Stimulated activated CD4-positive, alpha-beta T cell treated with anti-CD3 and anti-CD28 coated beads, Interleukin-1b, Interleukin-23, amount 100 ng/mL, for 24 hours (primary cell): ENCODE data around the gene ATAD3B.
"Not testable (repeated sequence)": the region's sequence is repeated elsewhere in the genome, so short reads cannot be mapped to it uniquely, and the experiment has no call there.

Experiments used
- DNase-seq, 4 experiments: peaks; one replicate each; pipeline ENCODE4 v3.0.0-alpha.2; 2020; ENCODE audit warnings: low read depth in 4 of 4, low spot score in 1 of 4

The ATAD3B gene

DNA sequence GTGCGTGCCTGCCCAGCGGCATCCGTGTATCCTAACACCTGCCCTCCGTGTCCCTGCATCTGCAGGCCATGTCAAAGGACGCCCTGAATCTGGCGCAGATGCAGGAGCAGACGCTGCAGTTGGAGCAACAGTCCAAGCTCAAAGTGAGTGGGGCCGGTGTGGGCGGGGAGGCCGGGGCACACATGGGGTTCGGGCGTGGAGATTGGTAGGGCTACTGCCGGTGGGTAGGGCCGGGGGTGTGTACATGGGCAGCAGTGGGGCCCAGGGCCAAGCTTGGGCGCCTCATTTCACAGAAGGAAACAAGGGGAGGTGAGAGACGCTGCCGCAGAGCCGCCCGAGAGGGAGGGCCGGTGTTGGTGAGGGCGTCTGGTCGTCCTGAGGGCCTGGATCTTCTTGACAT is 20.9 kb upstream of the ATAD3B start:
- DNase-seq: not testable (repeated sequence)

DNA sequence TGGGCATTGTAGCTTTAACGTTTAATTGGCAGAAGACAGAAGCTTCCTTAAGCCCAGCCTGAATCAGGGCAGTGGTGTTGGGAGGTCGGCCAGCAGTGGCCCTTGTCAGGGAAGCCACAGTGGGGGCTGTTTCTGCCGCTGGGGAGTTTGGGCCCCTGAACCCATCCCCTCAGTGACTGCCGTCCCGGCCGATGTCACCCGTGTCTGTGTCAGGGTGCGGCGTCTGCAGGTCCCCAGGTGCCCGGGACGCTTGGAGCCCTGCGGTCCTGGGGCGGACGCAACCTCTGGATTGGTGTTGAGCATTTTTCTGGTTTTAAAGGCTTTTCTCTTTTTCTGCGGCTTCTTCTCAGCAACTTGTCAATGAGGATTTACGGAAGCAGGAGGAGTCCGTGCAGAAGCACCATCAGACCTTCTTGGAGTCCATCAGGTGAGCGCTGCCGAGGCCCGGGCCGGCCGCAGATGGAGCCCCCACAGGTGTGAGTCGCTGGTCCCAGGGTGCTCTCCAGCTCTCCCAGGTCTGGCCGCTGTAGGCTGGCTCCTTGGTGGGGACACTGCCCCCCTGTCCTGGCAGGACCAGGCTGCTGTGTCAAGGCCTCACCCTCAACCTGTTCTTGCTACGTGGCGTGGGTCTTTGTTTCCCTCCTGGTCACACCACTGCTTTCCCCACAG is 19.7 kb upstream of the ATAD3B start:
- DNase-seq: no peak

DNA sequence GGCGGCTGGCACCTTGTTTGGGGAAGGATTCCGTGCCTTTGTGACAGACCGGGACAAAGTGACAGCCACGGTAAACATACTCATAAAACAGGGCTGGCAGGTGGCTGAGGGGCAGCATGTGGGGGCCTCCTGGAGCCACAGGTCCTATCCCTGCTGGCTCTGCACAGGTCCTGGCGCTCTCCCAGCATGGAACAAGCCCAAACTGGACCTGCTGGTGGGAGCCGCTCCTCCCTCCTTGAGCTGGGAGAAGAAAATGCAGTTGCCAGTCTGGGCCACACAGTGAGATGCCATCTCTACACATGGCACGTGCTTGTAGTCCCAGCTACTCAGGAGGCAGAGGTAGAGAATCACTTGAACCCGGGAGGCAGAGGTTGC is 19.2 kb upstream of the ATAD3B start:
- DNase-seq: not testable (repeated sequence)

DNA sequence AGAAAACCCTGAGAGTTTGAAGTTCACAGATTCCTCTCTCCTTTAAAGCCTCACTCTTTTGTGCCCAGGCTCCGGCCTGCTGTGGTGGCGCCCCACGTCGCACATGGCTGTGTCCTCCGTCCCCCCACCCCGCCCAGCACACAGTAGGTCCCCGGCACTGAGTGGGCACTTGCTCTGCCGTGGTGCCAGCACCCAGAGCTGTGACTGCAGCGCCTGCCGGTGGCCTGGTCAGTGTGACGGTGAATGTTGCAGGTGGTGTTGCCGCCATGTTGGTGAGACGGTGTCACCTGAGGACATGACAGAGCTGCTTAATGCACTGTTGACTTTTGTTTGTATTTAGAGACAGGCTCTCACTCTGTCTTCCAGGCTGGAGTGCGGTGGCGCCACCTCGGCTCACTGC is 18.7 kb upstream of the ATAD3B start:
- no peak for DNase-seq

DNA sequence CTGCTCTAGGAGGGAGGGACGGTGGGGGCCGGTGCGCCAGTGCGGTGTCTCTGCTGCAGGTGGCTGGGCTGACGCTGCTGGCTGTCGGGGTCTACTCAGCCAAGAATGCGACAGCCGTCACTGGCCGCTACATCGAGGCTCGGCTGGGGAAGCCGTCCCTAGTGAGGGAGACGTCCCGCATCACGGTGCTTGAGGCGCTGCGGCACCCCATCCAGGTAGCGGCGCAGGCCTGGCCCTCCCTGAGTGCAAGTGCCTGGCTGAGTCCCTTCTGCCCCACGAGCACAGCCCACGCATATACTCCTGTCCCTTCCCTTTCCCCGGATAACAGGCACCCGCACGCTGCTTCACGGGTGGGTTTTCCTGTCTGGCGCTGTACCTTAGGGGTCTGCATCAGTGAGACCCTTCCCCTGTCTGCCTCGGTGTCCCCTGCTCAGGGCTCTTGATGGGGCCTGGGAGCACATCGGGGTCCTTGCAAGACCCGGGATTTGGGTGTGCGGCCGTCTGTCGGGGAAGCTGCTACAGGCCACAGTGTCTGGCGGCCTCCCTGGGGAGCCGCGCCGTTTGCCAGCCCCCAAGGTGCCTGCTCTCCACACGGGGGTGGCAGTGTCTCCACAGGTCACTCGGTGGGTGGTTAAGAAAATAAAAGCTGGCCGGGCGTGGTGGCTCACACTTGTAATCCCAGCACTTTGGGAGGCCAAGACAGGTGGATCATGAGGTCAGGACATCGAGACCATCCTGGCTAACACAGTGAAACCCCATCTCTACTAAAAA is 17.1 kb upstream of the ATAD3B start:
- DNase-seq: not testable (repeated sequence)

DNA sequence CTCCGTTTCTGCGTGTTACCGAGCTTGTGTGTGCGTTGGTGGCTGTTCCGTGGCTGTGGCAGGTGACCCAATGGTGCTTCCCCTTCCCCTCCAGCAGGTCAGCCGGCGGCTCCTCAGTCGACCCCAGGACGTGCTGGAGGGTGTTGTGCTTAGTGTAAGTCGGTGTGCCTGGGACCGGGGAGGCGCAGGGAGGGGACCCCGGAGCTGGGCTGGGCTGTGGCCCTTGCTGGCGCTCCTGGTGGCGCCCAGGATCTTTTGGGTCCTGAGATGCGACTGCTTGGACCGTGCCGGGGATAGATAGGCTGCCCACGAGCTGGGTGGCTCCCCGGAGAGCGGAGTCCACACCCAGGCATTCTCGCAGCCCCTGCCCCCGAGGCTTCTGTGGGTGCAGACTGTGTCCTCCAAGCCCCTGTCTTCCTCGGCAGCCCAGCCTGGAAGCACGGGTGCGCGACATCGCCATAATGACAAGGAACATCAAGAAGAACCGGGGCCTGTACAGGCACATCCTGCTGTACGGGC is 16.1 kb upstream of the ATAD3B start:
- no peak for DNase-seq

DNA sequence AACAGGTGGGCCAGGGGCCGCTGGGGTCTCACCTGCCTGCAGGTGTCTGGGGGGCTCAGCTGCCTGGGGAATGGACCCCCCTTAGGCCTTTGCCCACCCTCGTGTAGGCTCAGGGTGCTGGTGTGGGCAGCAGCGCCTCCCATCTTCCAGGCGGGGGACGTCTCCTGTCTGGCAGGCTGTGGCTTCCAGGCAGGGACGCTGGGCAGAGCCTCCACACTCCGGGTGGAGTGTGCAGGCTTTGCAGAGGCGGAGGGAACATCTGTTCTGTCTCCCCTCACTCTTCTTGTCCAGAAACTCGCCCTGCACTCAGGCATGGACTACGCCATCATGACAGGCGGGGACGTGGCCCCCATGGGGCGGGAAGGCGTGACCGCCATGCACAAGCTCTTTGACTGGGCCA is 15.6 kb upstream of the ATAD3B start:
- not testable (repeated sequence) for DNase-seq

DNA sequence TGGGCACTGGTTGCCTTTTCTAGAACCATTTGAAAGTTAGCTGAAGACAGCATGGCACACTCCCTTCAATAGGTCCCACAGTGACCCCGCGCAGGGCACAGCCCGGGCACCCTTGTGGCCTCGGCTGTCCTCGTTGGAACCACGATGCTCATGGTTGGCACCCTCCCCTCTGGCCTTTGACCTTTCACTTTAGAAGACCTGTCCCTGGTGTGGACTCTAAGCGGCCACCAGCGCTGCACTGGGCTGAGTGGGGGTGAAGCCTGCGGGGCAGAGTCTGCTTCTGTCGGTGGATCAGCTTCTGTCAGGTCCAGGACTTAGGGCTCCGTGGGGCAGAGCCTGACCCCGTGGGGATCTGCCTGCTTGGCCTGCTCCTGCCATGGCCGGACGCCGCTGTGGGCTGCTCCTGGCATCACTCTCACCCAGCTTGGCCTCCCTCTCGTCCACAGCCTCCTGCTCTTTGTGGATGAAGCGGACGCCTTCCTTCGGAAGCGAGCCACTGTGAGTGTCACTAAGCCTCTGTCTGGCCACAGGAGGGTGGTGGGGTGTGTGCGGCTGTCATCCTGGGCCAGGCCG is 14.8 kb upstream of the ATAD3B start:
- DNase-seq: not testable (repeated sequence)

DNA sequence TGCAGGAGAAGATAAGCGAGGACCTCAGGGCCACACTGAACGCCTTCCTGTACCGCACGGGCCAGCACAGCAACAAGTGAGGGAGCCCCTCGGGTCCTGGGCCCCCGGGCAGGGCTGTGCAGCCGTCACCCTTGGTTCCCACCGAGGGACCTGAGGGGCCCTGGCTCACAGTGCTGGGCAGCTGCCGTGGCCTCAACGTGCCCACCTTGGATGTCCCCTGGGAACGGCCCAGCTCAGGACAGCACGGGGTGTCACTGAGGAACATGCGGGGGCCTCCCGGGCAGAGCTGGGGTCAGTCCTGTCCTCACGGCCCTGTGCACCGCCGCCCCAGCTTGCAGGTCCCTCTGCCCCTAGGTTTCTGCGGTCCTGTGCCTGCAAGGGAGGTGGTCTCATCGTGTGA is 12.4 kb upstream of the ATAD3B start:
- DNase-seq: not testable (repeated sequence)

DNA sequence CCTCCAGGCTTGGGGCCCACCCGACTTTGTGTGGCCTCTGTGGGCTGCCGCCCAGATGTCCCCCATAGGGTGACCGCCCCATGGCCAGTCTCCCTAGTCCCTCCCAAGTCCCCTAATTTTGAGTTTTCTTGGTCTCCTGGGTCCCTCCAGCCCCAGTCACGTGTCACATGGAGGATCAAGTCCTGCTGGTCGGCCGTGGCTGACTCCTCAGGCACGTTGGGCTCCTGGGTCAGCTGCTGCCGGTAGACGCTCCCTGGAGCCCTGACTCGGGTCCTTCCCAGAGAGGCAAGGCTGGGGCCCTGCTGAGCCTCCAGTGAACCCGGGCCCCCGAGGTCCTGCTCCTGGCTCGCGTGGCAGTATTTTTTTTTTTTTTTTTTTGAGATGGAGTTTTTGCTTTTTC is 11.9 kb upstream of the ATAD3B start:
- DNase-seq: not testable (repeated sequence)

DNA sequence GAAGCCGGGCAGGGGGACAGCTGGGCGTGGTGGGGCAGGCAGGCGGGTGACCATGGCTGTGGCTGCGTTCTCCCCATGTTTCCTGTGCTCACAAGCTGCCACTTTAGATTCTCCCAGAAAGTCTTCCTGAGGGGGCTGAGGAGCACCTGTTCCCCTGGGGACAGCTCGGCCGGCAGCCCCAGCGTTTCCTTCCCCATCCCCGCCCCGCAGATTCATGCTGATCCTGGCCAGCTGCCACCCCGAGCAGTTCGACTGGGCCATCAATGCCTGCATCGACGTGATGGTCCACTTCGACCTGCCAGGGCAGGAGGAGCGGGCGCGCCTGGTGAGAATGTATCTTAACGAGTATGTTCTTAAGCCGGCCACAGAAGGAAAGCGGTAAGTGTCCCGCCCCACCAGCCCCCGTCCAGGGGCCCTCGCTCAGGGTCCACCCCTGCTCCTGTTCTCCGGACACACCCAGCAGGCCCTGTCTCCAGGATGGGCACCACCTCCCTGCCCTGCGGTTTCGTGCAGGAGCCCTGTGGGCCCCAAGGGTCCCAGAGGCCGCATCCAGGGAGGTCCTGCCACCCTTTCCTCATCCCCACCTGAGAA is 10.9 kb upstream of the ATAD3B start:
- DNase-seq: no peak

DNA sequence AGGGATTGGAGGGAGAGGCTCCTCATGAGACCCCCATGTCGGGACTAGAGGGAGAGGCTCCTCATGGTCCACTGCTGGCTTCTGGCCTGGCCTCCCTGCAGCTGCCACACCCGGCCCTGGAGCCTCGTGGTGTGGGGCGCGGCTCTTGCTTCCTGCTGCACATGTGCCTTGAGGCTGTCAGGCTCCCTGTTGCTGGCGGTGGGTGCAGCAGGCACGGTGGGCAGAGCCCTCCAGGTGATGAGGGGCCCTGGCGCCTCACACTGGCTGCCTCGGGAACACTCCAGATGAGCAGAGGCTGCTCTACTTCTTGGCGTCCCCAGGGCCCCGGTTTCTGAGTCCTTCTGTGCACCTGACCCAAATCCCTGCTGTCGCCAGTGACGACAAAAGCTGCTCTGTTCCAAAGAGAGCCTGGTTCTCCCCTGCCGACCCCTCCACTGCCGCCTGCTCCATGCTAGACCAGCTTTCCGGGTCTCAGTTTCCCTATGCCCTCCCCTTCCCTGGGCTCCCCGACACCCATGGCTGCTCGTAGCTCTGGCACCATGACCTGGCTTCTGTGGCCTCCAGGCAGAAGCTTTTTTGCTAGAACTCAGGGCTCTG is 9.7 kb upstream of the ATAD3B start:
- no peak for DNase-seq

DNA sequence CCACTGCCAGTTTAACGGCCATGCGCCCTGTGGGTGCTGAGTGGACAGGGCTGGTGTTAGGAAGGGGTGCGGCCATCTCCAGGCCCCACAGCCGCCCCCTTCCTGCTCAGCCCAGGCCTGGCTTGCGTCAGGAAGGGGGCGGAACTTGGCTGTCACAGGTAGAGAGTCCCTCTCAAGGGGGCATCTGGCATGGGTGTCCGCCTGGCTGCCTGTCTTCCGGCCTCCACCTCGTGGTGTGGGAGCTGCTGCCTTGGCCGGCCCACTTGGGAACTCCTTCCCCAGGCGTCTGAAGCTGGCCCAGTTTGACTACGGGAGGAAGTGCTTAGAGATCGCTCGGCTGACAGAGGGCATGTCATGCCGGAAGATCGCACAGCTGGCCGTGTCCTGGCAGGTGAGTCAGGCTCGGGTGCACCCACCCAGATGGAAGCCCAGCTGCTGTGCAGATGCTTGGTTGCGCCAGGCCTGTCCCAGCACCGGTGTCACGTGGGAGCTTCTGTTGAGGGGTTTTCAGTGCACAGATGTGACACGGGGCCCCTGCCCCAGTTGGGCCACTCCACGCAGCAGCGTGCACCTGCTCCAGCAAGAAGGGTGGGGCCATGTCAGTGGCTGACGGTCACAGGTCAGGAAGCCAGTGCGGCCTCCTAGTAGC is 9.1 kb upstream of the ATAD3B start:
- no peak for DNase-seq

DNA sequence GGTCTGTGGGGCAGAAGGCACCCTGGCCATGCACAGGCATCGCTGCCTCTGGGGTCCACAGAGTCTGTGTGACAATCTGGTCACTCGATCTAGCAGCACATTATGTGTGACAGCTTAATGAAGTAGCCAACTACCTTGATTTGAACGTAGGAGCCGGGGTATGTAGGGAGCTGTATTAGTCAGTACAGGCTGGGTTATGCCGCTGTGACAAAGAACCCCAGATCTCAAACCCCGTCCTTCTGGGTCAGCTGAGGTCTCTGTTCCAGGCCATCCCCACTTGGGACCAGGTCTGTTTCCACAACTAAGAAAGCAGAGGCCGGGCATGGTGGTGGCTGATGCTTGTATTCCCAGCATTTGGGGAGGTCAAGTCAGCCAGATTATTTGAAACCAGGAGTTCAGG is 8.3 kb upstream of the ATAD3B start:
- no peak for DNase-seq

DNA sequence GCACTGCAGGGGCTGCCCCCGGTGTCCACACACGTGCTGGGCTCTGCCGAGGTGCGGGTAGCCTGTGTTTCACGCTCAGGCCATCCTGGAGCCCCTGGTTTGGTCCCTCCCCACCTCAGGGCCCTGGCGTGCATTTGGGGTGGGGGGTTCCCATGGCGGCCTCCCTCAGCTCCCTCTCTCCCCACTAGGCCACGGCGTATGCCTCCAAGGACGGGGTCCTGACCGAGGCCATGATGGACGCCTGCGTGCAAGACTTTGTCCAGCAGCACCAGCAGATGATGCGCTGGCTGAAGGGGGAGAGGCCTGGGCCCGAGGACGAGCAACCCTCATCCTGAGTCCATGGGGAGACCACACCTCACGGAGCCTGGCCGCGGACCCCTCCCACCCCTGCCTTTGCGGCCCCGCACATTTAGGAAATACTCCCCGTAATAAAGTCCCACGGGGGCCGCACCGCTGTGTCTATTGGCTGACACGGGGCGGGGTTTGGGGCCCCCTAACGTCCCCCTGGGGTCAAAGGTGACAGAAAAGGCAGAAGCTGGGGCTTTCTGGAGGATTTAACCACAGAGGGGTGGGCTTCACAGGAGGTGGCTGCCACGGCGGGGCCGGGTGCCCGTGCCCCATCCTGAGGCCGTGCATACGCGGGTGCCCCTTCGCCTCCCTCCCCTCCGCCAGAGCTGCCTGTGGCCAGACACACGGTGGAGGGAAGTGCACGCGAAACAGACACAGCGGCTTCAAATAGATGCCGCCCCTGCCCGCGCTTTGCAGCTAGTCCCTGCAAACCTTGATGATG is 3.2 kb upstream of the ATAD3B start:
- not testable (repeated sequence) for DNase-seq

DNA sequence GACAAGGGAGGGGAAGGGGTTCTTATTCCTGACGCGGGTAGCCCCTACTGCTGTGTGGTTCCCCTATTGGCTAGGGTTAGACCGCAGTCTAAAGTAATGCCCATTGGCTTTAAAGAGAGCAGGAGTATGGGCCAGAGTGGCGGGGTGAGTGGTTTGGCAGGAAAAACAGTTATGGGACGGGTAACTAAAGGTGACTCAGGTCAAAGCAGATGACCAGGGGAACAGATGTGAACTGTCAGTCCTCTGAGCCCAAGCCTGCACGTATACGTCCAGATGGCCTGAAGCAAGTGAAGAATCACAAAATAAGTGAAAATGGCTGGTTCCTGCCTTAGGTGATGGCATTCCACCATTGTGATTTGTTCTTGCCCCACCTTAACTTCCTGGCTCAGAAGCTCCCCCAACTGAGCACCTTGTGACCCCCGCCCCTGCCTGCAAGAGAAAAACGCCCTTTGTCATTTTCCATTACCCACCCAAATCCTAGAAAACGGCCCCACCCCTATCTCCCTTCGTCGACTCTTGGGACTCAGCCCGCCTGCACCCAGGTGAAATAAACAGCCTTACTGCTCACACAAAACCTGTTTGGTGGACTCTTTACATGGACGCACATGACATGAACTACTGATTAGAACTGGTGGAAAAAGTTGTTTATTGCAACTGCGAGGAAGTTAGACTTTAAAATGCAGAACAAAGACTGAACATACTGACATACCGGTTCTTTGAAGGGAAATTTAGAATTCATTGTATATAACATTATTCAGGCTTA is 758 bp upstream of the ATAD3B start:
- DNase-seq: no peak

DNA sequence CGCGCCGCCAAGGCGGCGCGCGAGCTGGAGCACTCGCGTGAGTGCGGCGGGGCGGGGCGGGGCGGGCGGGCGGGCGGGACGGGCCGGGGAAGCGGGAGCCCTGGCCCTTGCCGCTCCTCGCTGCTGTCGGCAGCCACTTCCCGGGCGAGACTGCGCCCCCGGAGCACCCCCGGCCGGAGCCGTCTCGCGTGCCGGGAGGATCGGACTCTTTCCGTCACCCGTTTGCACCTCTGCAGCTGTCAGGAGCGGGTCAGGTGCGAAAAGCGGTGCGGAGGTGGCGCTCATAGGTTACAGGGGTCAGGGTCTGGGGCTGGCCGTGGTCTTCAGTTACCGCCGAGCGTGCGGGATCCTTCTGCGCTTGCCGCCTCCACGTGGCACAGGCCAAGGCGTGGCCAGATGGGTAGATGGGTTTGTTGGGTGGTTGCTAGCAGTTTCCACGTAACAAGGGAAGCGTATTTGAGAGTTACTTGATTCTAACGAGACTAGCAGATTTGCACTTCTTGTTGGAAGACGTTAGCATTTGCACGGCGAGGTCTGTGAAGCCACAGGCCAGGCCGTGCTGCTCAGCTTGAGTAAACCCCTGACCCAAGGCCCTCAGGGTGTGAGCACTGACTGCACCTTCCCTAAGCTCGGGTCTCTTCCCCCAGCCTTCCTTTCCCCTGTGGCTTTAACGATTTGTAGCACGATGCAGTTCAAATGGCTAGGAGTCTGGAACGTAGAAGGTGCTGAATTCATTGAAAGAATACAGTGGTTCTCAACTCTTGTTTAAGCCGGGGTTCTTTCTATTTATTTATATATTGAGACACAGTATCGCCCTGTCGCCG is 700 bp downstream of the ATAD3B start:
- DNase-seq: not testable (repeated sequence)

DNA sequence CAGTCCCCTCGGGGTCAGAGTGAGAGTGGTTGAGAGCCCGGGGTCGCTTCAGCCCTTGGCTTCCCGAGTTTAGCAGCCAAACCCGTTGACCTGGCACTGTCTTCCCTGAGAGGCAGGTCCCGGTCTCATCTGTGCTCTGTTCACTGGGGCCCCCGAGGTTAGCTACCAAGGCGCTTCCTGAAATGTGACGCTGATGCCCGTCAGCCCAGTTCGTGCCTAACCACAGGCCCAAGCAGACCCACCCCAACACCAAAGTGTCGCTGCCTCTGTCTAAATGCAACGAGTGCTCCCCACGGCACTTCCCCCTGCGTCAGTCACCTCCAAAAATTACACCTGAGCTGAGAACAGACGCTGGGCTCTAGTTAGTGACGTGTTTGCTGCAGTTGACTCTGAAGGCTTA is 4.4 kb downstream of the ATAD3B start:
- not testable (repeated sequence) for DNase-seq

DNA sequence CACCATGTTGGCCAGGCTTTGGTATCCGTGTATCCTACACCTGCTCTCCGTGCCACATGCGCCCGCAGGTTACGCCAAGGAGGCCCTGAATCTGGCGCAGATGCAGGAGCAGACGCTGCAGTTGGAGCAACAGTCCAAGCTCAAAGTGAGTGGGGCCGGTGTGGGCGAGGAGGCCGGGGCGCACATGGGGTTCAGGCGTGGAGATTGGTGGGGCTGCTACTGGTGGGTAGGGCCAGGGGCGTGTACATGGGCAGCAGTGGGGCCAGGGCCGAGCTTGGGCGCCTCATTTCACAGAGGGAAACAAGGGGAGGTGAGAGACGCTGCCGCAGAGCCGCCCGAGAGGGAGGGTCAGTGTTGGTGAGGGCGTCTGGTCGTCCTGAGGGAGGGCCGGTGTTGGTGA is 5.6 kb downstream of the ATAD3B start:
- no peak for DNase-seq
